ENCODE results near the gene PCGF3.
A peak's percentile ranks its signal among the peaks of the same experiment; 100 is the strongest.
"Not testable (repeated sequence)": the region's sequence is repeated elsewhere in the genome, so short reads cannot be mapped to it uniquely, and the experiment has no call there.

The PCGF3 gene

GRCh38 chr4:704971-705277 lies 708 bp upstream of the PCGF3 start:
- Histone ChIP-seq H3K4me3 (ENCODE audit: low read length) (peak overlapping the region; percentile 81), H3K4me1 (ENCODE audit: control insufficient read depth, insufficient read depth, low read length) (peaks cover 13% of the 10 kb centered on the region), H3K36me3 (ENCODE audit: control insufficient read depth, insufficient read depth, low read length) (no peaks in the 10 kb centered on the region), H3K27me3 (ENCODE audit: control insufficient read depth, insufficient read depth, low read length) (no peaks in the 10 kb centered on the region), H3K9ac (ENCODE audit: low read length) (peak overlapping the region; percentile 3), H3K27ac (ENCODE audit: low read depth, low read length) (no peak overlapping the region)

- peaks cover 13% of the 10 kb centered on the region for H3K4me1 ChIP-seq (ENCODE audit: control insufficient read depth, insufficient read depth, low read length)
- peak overlapping the region; percentile 72 for H3K27ac ChIP-seq (ENCODE audit: low read depth, low read length)
- not testable (repeated sequence) for H3K27me3 ChIP-seq (ENCODE audit: control insufficient read depth, insufficient read depth, low read length); H3K36me3 ChIP-seq (ENCODE audit: control insufficient read depth, insufficient read depth, low read length)
- H3K9ac ChIP-seq (ENCODE audit: low read length) = peak overlapping the region; percentile 93
- peak overlapping the region; percentile 88 for H3K4me3 ChIP-seq (ENCODE audit: low read length)
These were observed 526 bp downstream of the PCGF3 start for GRCh38 chr4:706083-706633.

GRCh38 chr4:706834-707598 lies 1.4 kb downstream of the PCGF3 start:
- no peaks in the 10 kb centered on the region for H3K27me3 ChIP-seq (ENCODE audit: control insufficient read depth, insufficient read depth, low read length)
- no peak overlapping the region for H3K27ac ChIP-seq (ENCODE audit: low read depth, low read length)
- H3K36me3 ChIP-seq (ENCODE audit: control insufficient read depth, insufficient read depth, low read length) = no peaks in the 10 kb centered on the region
- H3K4me3 ChIP-seq (ENCODE audit: low read length) = peak overlapping the region; percentile 72
- H3K9ac ChIP-seq (ENCODE audit: low read length) = peak overlapping the region; percentile 36
- peaks cover 13% of the 10 kb centered on the region for H3K4me1 ChIP-seq (ENCODE audit: control insufficient read depth, insufficient read depth, low read length)

- no peak overlapping the region for H3K27ac ChIP-seq (ENCODE audit: low read depth, low read length)
- no peaks in the 10 kb centered on the region for H3K27me3 ChIP-seq (ENCODE audit: control insufficient read depth, insufficient read depth, low read length)
- H3K9ac ChIP-seq (ENCODE audit: low read length) = no peak overlapping the region
- H3K4me3 ChIP-seq (ENCODE audit: low read length) = peak overlapping the region; percentile 21
- H3K36me3 ChIP-seq (ENCODE audit: control insufficient read depth, insufficient read depth, low read length) = no peaks in the 10 kb centered on the region
- peaks cover 13% of the 10 kb centered on the region for H3K4me1 ChIP-seq (ENCODE audit: control insufficient read depth, insufficient read depth, low read length)
These were observed 2.4 kb downstream of the PCGF3 start for GRCh38 chr4:707929-708630.

GRCh38 chr4:708631-708933 lies 3.0 kb downstream of the PCGF3 start:
- no peak overlapping the region for H3K4me3 ChIP-seq (ENCODE audit: low read length)
- H3K4me1 ChIP-seq (ENCODE audit: control insufficient read depth, insufficient read depth, low read length) = peaks cover 13% of the 10 kb centered on the region
- no peaks in the 10 kb centered on the region for H3K36me3 ChIP-seq (ENCODE audit: control insufficient read depth, insufficient read depth, low read length)
- H3K27ac ChIP-seq (ENCODE audit: low read depth, low read length) = no peak overlapping the region
- no peak overlapping the region for H3K9ac ChIP-seq (ENCODE audit: low read length)
- no peaks in the 10 kb centered on the region for H3K27me3 ChIP-seq (ENCODE audit: control insufficient read depth, insufficient read depth, low read length)

GRCh38 chr4:709348-709747 lies 3.7 kb downstream of the PCGF3 start:
- Histone ChIP-seq H3K4me3 (ENCODE audit: low read length) (no peak overlapping the region), H3K4me1 (ENCODE audit: control insufficient read depth, insufficient read depth, low read length) (peaks cover 13% of the 10 kb centered on the region), H3K27ac (ENCODE audit: low read depth, low read length) (no peak overlapping the region), H3K27me3 (ENCODE audit: control insufficient read depth, insufficient read depth, low read length) (no peaks in the 10 kb centered on the region), H3K36me3 (ENCODE audit: control insufficient read depth, insufficient read depth, low read length) (no peaks in the 10 kb centered on the region), H3K9ac (ENCODE audit: low read length) (no peak overlapping the region)

- H3K27ac ChIP-seq (ENCODE audit: low read depth, low read length) = no peak overlapping the region
- no peak overlapping the region for H3K9ac ChIP-seq (ENCODE audit: low read length)
- no peaks in the 10 kb centered on the region for H3K36me3 ChIP-seq (ENCODE audit: control insufficient read depth, insufficient read depth, low read length)
- peaks cover 13% of the 10 kb centered on the region for H3K4me1 ChIP-seq (ENCODE audit: control insufficient read depth, insufficient read depth, low read length)
- no peaks in the 10 kb centered on the region for H3K27me3 ChIP-seq (ENCODE audit: control insufficient read depth, insufficient read depth, low read length)
- no peak overlapping the region for H3K4me3 ChIP-seq (ENCODE audit: low read length)
These were observed 4.5 kb downstream of the PCGF3 start for GRCh38 chr4:710116-710515.

- Histone ChIP-seq H3K4me3 (ENCODE audit: low read length) (no peak overlapping the region), H3K4me1 (ENCODE audit: control insufficient read depth, insufficient read depth, low read length) (peaks cover 13% of the 10 kb centered on the region), H3K9ac (ENCODE audit: low read length) (no peak overlapping the region), H3K36me3 (ENCODE audit: control insufficient read depth, insufficient read depth, low read length) (no peaks in the 10 kb centered on the region), H3K27me3 (ENCODE audit: control insufficient read depth, insufficient read depth, low read length) (no peaks in the 10 kb centered on the region), H3K27ac (ENCODE audit: low read depth, low read length) (no peak overlapping the region)
These were observed 5.3 kb downstream of the PCGF3 start for GRCh38 chr4:710916-711315.

- H3K4me1 ChIP-seq (ENCODE audit: control insufficient read depth, insufficient read depth, low read length) = peaks cover 9% of the 10 kb centered on the region
- no peaks in the 10 kb centered on the region for H3K27me3 ChIP-seq (ENCODE audit: control insufficient read depth, insufficient read depth, low read length)
- no peak overlapping the region for H3K27ac ChIP-seq (ENCODE audit: low read depth, low read length)
- no peaks in the 10 kb centered on the region for H3K36me3 ChIP-seq (ENCODE audit: control insufficient read depth, insufficient read depth, low read length)
- H3K4me3 ChIP-seq (ENCODE audit: low read length) = no peak overlapping the region
- no peak overlapping the region for H3K9ac ChIP-seq (ENCODE audit: low read length)
These were observed 6.5 kb downstream of the PCGF3 start for GRCh38 chr4:712093-712492.

GRCh38 chr4:712916-713632 lies 7.4 kb downstream of the PCGF3 start:
- Histone ChIP-seq H3K27me3 (ENCODE audit: control insufficient read depth, insufficient read depth, low read length) (no peaks in the 10 kb centered on the region), H3K36me3 (ENCODE audit: control insufficient read depth, insufficient read depth, low read length) (no peaks in the 10 kb centered on the region), H3K4me3 (ENCODE audit: low read length) (no peak overlapping the region), H3K4me1 (ENCODE audit: control insufficient read depth, insufficient read depth, low read length) (peaks cover 6% of the 10 kb centered on the region), H3K9ac (ENCODE audit: low read length) (no peak overlapping the region), H3K27ac (ENCODE audit: low read depth, low read length) (no peak overlapping the region)

- Histone ChIP-seq H3K9ac (ENCODE audit: low read length) (no peak overlapping the region), H3K27me3 (ENCODE audit: control insufficient read depth, insufficient read depth, low read length) (no peaks in the 10 kb centered on the region), H3K4me3 (ENCODE audit: low read length) (no peak overlapping the region), H3K36me3 (ENCODE audit: control insufficient read depth, insufficient read depth, low read length) (no peaks in the 10 kb centered on the region), H3K4me1 (ENCODE audit: control insufficient read depth, insufficient read depth, low read length) (no peaks in the 10 kb centered on the region), H3K27ac (ENCODE audit: low read depth, low read length) (no peak overlapping the region)
These were observed 8.5 kb downstream of the PCGF3 start for GRCh38 chr4:714087-714486.

GRCh38 chr4:717601-718320 lies 12.1 kb downstream of the PCGF3 start:
- H3K9ac ChIP-seq (ENCODE audit: low read length) = no peak overlapping the region
- H3K4me3 ChIP-seq (ENCODE audit: low read length) = no peak overlapping the region
- H3K27me3 ChIP-seq (ENCODE audit: control insufficient read depth, insufficient read depth, low read length) = no peaks in the 10 kb centered on the region
- H3K27ac ChIP-seq (ENCODE audit: low read depth, low read length) = no peak overlapping the region
- no peaks in the 10 kb centered on the region for H3K36me3 ChIP-seq (ENCODE audit: control insufficient read depth, insufficient read depth, low read length)
- H3K4me1 ChIP-seq (ENCODE audit: control insufficient read depth, insufficient read depth, low read length) = no peaks in the 10 kb centered on the region
